CD4-positive, CD25-positive, alpha-beta regulatory T cell (primary cell): ENCODE data around the gene ACAP2. TPM values are rescaled to one million over a fixed set of nuclear protein-coding genes. Genes with fewer than 3 reads are reported as not detected.
"Not testable (repeated sequence)": the region's sequence is repeated elsewhere in the genome, so short reads cannot be mapped to it uniquely, and the experiment has no call there.

Experiments used
- ATAC-seq, 2 donors: fragments of 150-1000 bp; cut with Tn5 transposase; one replicate each; pipeline ENCODE4 v1.10.0; 2021; ENCODE audit warnings: low read depth in 2 of 2, moderate number of reproducible peaks in 2 of 2, moderate library complexity in 1 of 2
- DNase-seq, 3 donors: peaks; one replicate each; pipeline versions ENCODE4 v3.0.0 to v3.0.0-alpha.2; 2012 to 2022; ENCODE audit warnings: mixed read lengths in 1 of 3
- H3K27ac ChIP-seq: one replicate; pipeline ENCODE4 v1.7.0; 2013; ENCODE audit warnings: mild to moderate bottlenecking, low read length; ENCODE audit not compliant: insufficient read depth, poor library complexity, severe bottlenecking
- H3K27me3 ChIP-seq: one replicate; pipeline ENCODE4 v1.7.0; 2013; ENCODE audit warnings: low read length; ENCODE audit not compliant: control insufficient read depth, insufficient read depth
- H3K36me3 ChIP-seq: one replicate; pipeline ENCODE4 v1.7.0; 2013; ENCODE audit warnings: mild to moderate bottlenecking, low read length, moderate library complexity; ENCODE audit not compliant: control insufficient read depth, insufficient read depth
- H3K4me1 ChIP-seq: 2 replicates; pipeline ENCODE4 v1.7.0; 2013; ENCODE audit warnings: mild to moderate bottlenecking, low read length; ENCODE audit not compliant: insufficient read depth, control insufficient read depth, poor library complexity, severe bottlenecking
- H3K4me3 ChIP-seq: one replicate; pipeline ENCODE4 v1.7.0; 2013; ENCODE audit warnings: low read depth, mild to moderate bottlenecking, low read length, moderate library complexity
- H3K9me3 ChIP-seq, 2 experiments: 1 replicate in 1 of 2; 2 replicates in 1 of 2; pipeline ENCODE4 v1.7.0; 2013; ENCODE audit warnings: low read length in 2 of 2, mild to moderate bottlenecking in 1 of 2, moderate library complexity in 1 of 2; ENCODE audit not compliant: control insufficient read depth in 2 of 2
- H3K27ac Mint-ChIP-seq, 3 donors: one replicate each; pipeline ENCODE4 v1.8.0; 2020 to 2022; ENCODE audit warnings: mild to moderate bottlenecking in 3 of 3, mixed read lengths in 3 of 3, moderate library complexity in 2 of 3
- H3K27me3 Mint-ChIP-seq: one replicate; pipeline ENCODE4 v1.8.0; 2022; ENCODE audit warnings: mild to moderate bottlenecking, mixed read lengths
- H3K36me3 Mint-ChIP-seq: one replicate; pipeline ENCODE4 v1.8.0; 2020; ENCODE audit warnings: mixed read lengths
- H3K4me1 Mint-ChIP-seq, 4 donors: one replicate each; pipeline ENCODE4 v1.8.0; 2020 to 2022; ENCODE audit warnings: mixed read lengths in 4 of 4, mild to moderate bottlenecking in 1 of 4
- H3K4me3 Mint-ChIP-seq, 4 donors: one replicate each; pipeline ENCODE4 v1.8.0; 2020 to 2022; ENCODE audit warnings: mild to moderate bottlenecking in 4 of 4, mixed read lengths in 4 of 4, moderate library complexity in 3 of 4
- H3K9me3 Mint-ChIP-seq, 7 donors: one replicate each; pipeline ENCODE4 v1.8.0; 2020 to 2022; ENCODE audit warnings: mixed read lengths in 7 of 7, mild to moderate bottlenecking in 3 of 7, moderate library complexity in 2 of 7
- polyA plus RNA-seq, 4 donors: library from polyadenylated mRNA; unstranded; fragments of 300-500 nt; fragmentation: Illumina TruSeq; gene quantifications; one replicate each; pipeline ENCODE4 v1.2.3, GENCODE V29; 2021
- total RNA-seq: library from RNA; stranded (reverse); gene quantifications from one replicate; pipeline ENCODE4 v1.2.3, GENCODE V29; 2022

The ACAP2 gene
- total and polyA plus RNA-seq, 5 donors from 2014 or later: 36.9 to 121 (median 51.9) TPM

DNA sequence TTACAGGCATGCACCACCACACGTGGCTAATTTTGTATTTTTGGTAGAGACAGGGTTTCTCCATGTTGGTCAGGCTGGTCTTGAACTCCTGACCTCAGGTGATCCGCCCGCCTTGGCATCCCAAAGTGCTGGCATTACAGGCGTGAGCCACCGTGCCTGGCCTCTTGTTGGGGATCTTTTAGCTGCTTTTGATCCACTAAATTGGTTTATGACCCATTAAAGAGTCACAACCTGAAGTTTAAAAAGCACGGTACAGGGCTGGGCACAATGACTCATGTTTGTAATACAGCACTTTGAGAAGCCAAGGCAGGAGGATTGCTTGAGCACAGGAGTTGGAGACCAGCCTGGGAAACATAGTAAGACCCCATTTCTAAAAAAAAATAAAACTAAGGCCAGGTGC lies 20.1 kb upstream of the ACAP2 start:
- not testable (repeated sequence) for ATAC-seq, H3K27ac Mint-ChIP-seq, H3K27ac ChIP-seq, H3K4me3 Mint-ChIP-seq, H3K4me3 ChIP-seq, H3K27me3 Mint-ChIP-seq, H3K27me3 ChIP-seq, H3K36me3 ChIP-seq, H3K9me3 ChIP-seq, H3K36me3 Mint-ChIP-seq, H3K9me3 Mint-ChIP-seq, DNase-seq
- peaks cover 5 to 13% (median 10%) of the 10 kb centered on the region in 4 donors for H3K4me1 Mint-ChIP-seq
- H3K4me1 ChIP-seq: peaks cover 13% of the 10 kb centered on the region

DNA sequence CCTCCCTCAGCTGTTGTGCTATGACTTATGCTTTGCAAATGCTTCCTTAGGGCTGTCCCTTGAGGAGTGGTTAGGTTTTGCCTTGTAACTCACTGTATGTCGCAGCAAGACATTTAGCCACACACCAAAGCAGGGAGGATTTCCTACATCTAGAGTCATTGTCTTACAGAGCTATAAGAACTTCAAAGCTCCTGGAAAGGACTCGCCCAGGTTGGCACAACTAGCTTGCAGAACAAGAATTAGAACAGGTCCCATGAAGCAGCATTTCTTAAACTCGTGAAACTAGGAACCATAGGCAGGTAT lies 19.4 kb upstream of the ACAP2 start:
- DNase-seq: no peak
- ATAC-seq: no peak
- H3K4me1 Mint-ChIP-seq: peaks cover 5 to 13% (median 8%) of the 10 kb centered on the region in 4 donors
- H3K36me3 ChIP-seq: no peaks in the 10 kb centered on the region
- H3K4me3 Mint-ChIP-seq: no peak overlapping the region
- no peak overlapping the region for H3K27ac Mint-ChIP-seq
- no peaks in the 10 kb centered on the region for H3K27me3 ChIP-seq
- no peak overlapping the region for H3K27ac ChIP-seq
- no peaks in the 10 kb centered on the region for H3K36me3 Mint-ChIP-seq
- no peaks in the 10 kb centered on the region for H3K9me3 Mint-ChIP-seq
- H3K27me3 Mint-ChIP-seq: no peaks in the 10 kb centered on the region
- H3K9me3 ChIP-seq: no peaks in the 10 kb centered on the region
- peaks cover 14% of the 10 kb centered on the region for H3K4me1 ChIP-seq
- no peak overlapping the region for H3K4me3 ChIP-seq

DNA sequence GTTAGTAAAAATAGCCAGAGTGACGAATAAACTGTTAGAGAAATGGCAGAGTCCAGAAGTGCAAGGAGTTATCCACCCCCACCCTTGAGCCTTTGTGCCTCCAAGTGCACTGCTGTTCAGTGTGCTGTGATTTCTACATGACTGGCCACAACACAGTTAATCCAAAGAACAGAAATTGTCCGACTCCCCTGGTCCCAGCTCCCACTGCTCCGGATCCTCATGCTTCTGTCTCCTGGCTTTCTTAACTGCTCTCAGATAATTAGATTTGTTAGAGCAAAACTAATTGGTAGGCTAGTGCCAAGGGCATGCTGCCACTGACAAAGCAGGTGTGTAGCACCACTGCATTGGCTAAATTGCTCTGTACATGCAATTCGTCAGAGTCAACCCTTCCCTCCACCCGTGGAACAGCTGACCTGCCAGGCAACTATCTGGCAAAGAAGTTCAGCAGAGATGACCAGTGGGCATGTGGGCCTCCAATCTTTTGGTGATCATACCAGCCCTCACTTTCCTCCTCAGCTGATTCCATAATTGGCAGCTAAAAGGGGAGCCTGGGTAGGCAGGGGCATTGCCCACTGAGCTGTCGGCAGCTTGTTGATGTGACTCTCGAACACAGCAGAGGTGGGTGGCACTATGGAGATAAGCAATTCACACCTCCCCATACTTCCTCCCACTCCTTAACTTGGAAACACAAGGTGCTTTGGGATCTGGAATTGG lies 18.9 kb upstream of the ACAP2 start:
- Mint-ChIP-seq H3K36me3 (no peaks in the 10 kb centered on the region), H3K9me3 (no peaks in the 10 kb centered on the region), H3K4me1 (peaks cover 5 to 13% (median 8%) of the 10 kb centered on the region in 4 donors), H3K4me3 (no peak overlapping the region), H3K27ac (no peak overlapping the region), H3K27me3 (no peaks in the 10 kb centered on the region)
- no peak overlapping the region for H3K27ac ChIP-seq
- ATAC-seq: no peak
- H3K4me1 ChIP-seq: peaks cover 14% of the 10 kb centered on the region
- H3K9me3 ChIP-seq: no peaks in the 10 kb centered on the region
- no peaks in the 10 kb centered on the region for H3K27me3 ChIP-seq
- H3K4me3 ChIP-seq: no peak overlapping the region
- H3K36me3 ChIP-seq: no peaks in the 10 kb centered on the region
- no peak for DNase-seq

DNA sequence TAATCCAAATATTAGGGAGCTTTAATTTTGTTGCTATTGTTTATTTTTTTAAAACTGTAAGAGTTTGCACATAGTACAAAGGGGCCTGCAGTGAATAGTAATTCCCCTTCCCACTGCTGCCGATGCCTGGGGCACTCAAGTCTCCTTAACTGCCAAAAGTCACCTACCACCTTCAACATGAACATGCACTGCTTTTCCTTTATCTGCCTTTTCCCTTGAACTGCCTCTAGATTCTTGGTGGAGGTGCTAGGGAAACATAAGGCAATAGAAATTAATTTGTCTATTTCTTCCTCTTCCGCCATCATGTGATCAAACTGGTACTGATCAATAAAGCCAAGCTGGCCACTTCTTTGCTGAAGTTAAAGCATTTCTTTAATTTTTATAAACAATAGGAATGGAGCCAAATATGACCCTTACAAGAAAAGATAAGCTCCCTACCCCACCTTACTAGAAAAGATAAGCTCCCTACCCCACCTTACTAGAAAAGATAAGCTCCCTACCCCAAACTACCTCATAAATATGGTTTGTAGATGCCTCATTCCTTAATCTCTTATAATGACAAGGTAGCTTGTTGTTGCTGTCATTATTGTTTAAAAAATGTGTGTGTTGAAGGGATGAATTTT lies 17.4 kb upstream of the ACAP2 start:
- no peak overlapping the region for H3K4me3 Mint-ChIP-seq

DNA sequence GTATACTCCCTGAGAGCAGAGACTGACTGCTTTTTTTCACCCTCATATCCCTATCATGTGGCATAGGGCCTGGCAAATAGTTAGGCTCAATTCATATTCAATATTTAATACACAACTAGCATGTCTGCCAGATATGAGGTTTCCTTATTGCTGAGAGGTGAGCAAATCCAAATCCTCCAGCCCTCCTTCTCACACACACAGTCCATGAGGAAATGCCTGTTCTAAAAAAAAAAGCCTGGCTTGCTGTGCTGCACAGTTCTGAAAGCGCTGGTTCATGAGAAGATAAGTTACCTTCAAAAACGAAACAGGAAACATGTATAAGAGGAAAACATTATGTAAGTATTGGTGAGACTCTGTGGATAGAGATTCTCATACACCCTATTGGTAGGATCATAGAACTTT lies 15.5 kb upstream of the ACAP2 start:
- ATAC-seq: peak; percentile 95 to 96
- H3K27ac Mint-ChIP-seq: peak overlapping the region; percentile 93 to 100 (median 96)
- H3K4me3 ChIP-seq: peak overlapping the region; percentile 67
- peak overlapping the region; percentile 17 to 85 (median 68) for H3K4me3 Mint-ChIP-seq
- H3K9me3 ChIP-seq: no peaks in the 10 kb centered on the region
- peaks cover 14% of the 10 kb centered on the region for H3K4me1 ChIP-seq
- DNase-seq: peak in 2 of 3 donors; percentile 63 to 76
- no peaks in the 10 kb centered on the region for H3K27me3 ChIP-seq
- H3K27me3 Mint-ChIP-seq: no peaks in the 10 kb centered on the region
- no peaks in the 10 kb centered on the region for H3K36me3 ChIP-seq
- H3K36me3 Mint-ChIP-seq: no peaks in the 10 kb centered on the region
- peaks cover 0 to 5% (median 2%) of the 10 kb centered on the region in 7 donors for H3K9me3 Mint-ChIP-seq
- H3K4me1 Mint-ChIP-seq: peaks cover 7 to 26% (median 15%) of the 10 kb centered on the region in 4 donors
- H3K27ac ChIP-seq: peak overlapping the region; percentile 75

More for the DNA sequence above, 17.4 kb upstream of the ACAP2 start:
- Histone ChIP-seq H3K4me1 (peaks cover 14% of the 10 kb centered on the region), H3K27ac (no peak overlapping the region), H3K36me3 (no peaks in the 10 kb centered on the region), H3K27me3 (no peaks in the 10 kb centered on the region), H3K4me3 (no peak overlapping the region), H3K9me3 (no peaks in the 10 kb centered on the region)
- H3K4me1 Mint-ChIP-seq: peaks cover 7 to 21% (median 12%) of the 10 kb centered on the region in 4 donors
- no peaks in the 10 kb centered on the region for H3K27me3 Mint-ChIP-seq
- peaks cover 0 to 2% (median 0%) of the 10 kb centered on the region in 7 donors for H3K9me3 Mint-ChIP-seq
- H3K36me3 Mint-ChIP-seq: no peaks in the 10 kb centered on the region
- ATAC-seq (no peak), DNase-seq (no peak)
- peak overlapping the region in 1 of 3 donors; percentile 57 for H3K27ac Mint-ChIP-seq

DNA sequence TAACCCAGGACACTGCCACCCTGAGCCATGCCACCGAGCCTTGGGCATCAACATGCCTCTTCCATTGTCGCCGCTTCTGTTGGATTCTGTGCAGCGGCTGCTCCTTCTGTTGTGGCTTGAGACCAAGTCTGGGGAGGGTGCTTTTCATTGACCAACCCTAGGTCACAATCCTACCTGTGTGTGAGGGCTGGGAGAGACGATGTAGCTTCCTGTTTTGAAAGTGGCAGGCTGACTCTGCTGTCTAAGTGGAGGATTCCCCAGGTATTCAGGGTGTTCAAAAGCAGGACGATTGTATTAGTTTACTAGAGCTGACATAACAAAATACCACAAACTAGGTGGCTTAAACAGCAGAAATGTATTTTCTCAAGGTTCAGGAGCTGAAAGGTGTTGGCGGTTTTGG lies 13.0 kb upstream of the ACAP2 start:
- no peak for ATAC-seq
- no peak overlapping the region for H3K27ac ChIP-seq
- peaks cover 7 to 29% (median 21%) of the 10 kb centered on the region in 4 donors for H3K4me1 Mint-ChIP-seq
- H3K9me3 Mint-ChIP-seq: peaks cover 0 to 5% (median 2%) of the 10 kb centered on the region in 7 donors
- H3K27me3 Mint-ChIP-seq: no peaks in the 10 kb centered on the region
- peaks cover 14% of the 10 kb centered on the region for H3K4me1 ChIP-seq
- H3K9me3 ChIP-seq: no peaks in the 10 kb centered on the region
- H3K36me3 ChIP-seq: no peaks in the 10 kb centered on the region
- H3K4me3 Mint-ChIP-seq: no peak overlapping the region
- DNase-seq: peak in 1 of 3 donors; percentile 16
- H3K36me3 Mint-ChIP-seq: no peaks in the 10 kb centered on the region
- H3K27ac Mint-ChIP-seq: peak overlapping the region in 2 of 3 donors; percentile 23 to 65
- no peak overlapping the region for H3K4me3 ChIP-seq
- H3K27me3 ChIP-seq: no peaks in the 10 kb centered on the region

GRCh38 chr3:195453236-195453635 lies 10.4 kb upstream of the ACAP2 start:
- H3K27ac ChIP-seq: no peak overlapping the region
- H3K4me3 ChIP-seq: no peak overlapping the region
- Mint-ChIP-seq H3K9me3 (peaks cover 0 to 5% (median 2%) of the 10 kb centered on the region in 7 donors), H3K4me3 (peak overlapping the region in 1 of 4 donors; percentile 22), H3K36me3 (no peaks in the 10 kb centered on the region), H3K27me3 (no peaks in the 10 kb centered on the region), H3K4me1 (peaks cover 6 to 23% (median 14%) of the 10 kb centered on the region in 4 donors), H3K27ac (peak overlapping the region in 1 of 3 donors; percentile 27)
- no peaks in the 10 kb centered on the region for H3K9me3 ChIP-seq
- peaks cover 4% of the 10 kb centered on the region for H3K4me1 ChIP-seq
- DNase-seq: no peak
- peak; percentile 28 to 50 for ATAC-seq
- no peaks in the 10 kb centered on the region for H3K27me3 ChIP-seq
- no peaks in the 10 kb centered on the region for H3K36me3 ChIP-seq
